DMS 273 (cell line): ENCODE measurements around the gene BRD4.
A peak's percentile ranks its signal among the peaks of the same experiment; 100 is the strongest.

ENCODE experiments used
- DNase-seq: peaks from one replicate; lab custom pipeline; 2025; ENCODE audit not compliant: unreplicated experiment; lab: John Stamatoyannopoulos, UW

Gene BRD4

DNA sequence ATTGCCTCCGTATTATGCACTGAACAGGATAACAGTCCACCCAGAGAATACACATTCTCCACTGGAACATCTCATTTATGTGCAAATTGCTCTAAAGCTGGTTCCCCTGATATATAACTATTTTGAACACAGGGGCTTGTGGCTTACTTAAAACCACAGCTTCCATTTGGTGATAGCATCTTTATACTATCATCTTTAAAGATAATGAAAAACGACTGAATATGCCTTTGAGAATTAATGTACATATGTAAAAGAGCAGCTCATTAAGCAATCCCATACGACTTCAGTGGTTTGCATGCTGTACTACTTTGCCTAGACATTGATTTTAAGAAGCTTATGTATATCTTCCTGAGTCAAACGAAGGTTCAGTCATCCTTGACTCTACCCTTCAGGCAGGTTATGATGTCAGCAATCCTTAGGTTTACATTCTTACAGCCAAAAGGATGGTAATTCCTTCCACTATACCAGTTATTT is 40.8 kb downstream of the BRD4 start:
- DNase-seq = no peak

DNA sequence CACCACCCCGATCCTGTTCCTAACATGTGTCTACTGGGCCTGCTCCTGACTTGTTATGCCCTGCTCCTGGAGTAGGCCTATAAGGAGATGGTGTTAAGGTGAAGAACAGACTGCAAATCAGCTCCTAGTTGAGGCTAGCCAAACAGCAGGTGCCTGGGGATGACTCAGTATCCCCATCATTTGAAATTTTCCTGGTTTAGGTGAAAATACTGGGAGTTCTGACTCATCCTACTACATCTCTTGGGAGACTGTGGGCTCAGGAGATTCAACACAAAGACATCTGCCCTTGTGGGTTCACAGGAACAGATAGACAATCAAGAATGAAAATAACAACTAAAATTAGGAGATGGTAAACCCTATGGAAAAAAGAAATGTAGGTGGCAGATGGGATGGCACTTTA is 41.2 kb downstream of the BRD4 start:
- no peak for DNase-seq

DNA sequence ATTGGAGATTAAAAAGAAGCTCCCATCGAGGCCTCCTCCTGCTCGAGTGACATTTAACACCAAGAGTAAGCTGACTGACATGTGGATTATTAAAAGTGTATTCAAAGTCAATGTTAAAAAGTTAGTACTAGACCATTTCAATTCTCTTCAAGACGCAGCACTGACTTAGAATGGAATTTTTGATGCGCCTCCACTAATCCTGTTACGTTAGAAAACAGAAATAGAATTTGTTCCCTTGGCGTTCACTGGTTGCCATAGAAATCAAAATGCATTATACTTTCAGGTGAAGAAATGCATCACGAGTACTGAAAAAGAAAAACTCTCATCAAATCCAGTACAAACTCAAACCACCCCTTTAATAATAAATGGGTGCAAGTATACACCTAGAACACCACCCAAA is 42.2 kb downstream of the BRD4 start:
- DNase-seq = no peak

DNA sequence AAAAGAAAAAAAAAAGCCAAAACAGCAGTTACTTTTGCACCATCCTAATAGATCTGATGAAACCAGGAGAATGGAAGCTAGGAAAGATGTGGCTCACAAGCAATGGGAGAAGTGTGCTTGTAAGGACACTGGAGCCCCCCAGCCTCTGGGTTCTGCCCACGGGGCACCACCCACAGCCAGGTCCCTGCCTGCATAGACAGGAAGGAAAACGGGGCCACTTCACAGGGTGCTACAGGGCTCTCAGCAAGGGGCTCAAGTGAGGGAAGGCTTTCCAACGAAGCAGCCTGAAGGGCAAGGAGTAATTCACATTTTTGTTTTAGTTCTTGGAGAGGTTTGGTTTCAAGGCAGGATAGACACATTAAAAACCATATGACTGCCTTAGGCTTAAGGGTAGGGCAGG is 42.7 kb downstream of the BRD4 start:
- DNase-seq = no peak

DNA sequence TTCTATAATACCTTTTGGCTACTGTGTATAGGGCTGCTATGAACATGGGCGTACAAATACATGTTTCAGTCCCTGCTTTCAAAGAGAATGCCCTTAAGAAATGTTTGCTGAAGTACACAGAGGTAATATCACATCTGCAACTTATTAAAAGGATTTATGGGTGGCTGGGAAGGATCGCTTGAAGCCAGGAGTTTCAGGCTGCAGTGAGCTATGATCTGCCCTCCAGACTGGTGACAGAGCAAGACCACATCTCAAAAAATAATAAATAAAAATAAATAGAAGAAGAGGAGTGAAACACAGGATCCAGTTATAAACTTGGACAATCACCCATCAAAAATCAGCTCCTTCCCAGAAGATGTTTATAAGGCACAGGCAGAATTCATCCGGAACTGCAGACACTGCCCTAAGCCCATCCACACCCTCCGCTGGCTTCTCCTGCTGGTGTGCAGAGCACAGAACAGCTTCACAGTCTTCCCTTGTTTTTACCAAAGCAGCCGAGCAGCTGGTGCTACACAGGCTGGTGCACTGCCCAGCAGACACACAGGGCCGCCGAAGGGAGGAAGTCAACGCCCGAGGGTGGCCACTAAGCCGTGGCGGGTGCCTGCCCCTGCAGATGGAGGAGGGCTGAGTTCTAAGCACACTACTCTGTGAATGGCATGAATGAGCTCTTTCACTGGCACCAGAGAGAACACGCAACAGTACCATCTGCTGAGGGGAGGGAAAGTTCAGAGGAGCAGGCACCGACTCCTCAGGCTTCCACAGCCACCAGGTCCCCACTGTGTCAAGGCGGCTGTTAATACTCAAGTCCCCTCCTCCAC is 44.0 kb downstream of the BRD4 start:
- DNase-seq = peak; percentile 96

DNA sequence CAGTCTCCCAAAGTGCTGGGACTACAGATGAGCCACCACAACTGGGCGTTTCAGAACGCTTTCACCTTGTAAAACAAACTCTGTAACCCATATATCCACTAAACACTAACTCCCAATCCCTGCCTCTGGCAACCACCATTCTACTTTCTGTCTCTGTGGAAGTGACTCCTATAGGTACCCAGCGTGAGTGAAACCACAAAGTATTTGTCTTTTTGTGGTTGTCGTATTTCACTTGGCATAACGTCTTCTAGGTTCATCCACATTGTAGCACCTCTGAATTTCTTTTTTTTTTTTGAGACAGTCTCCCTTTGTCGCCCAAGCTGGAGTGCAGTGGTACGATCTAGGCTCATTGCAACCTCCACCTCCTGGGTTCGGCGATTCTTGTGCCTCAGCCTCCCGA is 44.8 kb downstream of the BRD4 start:
- DNase-seq = no peak

DNA sequence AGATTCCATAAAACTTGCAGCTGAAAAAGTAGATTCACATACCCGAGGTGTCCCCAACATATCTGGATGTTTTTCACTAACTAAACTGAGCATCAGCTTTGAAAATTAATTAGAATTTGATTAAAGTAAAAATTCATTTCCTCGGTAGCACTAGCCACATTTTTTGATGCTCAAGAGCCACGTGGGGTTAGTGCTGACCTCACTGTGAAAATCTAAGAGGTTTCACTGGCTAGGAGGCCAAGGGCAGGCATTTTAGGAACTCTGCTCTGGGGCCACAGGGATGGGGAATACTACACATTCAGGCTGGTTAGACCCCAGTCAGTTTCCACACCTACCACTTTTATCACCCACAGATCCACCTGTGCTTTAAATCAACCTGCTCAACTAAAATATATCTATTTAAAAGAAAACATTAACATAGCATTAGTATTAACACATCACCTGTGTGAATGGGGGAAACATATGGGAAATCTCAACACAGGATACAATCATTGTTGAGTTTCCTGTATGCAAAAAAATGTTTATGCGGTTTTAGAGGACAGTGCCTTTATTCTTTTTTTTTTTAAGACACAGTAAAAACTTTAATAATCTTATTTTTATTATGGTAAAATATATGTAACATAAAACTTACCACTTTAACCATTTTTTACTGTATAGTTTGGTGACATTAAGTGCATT is 45.5 kb downstream of the BRD4 start:
- no peak for DNase-seq

DNA sequence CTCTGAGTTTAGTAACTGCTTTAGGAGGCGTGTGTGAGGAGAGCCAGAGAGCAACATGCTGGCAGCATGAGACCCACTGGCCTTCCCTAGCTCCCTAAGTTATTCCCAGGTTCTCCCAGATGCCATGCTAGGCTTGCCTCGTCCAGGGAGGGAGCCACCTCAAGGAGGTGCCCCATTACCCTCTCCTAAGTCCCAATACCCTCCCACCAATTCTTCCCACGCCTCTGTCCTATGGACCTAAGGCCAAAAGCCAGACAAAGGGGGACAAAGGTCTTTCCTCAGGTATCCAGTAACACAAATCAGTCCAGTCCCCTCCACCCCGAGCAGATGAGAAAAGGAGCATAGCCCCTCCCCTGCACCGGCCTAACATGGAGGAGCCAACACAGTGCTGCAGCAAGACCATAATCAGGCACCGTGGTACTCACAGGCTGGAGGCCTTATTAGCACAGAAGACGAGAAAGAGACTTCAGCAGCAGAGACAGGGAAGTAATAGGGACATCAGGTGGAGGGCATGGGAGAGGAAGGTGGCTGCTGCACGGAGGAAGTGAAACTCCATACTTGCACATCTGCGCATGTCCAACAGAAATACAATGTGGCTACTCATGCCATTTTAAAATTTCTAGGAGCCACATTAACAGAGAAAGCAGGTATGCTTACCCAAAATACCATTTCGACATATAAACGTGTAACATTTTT is 46.3 kb downstream of the BRD4 start:
- DNase-seq = no peak

DNA sequence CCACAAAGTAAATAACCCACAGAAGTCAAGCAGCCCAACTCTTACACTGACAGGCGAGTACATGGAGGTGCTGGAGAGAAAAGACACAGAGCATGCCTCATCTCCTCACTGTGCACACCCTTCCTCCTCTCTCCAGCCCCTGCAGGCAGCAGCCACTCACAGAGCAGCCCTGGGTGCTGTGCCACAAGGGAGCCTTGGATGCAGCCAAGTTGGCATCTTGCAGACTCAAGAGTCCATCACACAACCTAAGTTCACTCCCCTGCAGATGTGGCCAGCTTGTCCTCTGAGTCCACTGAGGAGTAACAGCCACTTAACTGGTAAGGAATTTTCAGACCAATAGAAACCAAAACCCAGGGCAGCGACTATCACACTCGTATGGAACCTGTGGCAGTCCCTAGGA is 47.4 kb downstream of the BRD4 start:
- DNase-seq = no peak

DNA sequence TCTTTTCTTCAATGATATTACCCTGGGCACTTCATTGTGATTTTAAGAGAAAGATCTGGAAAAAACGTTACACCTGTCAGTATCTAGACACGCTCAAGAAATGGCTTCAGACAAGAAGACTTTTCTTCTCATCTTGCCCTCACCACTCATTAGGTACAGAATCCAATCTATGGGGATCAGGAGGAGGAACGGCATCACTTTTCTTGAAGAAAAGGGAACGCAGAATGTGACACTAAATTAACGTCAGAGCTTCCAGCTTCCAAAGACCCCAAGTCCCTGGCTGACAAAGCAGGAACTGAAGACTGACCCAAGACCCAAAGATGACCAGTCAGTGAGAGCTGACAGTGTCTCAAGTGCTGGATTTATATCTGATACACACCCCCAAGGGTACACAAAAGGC is 48.2 kb downstream of the BRD4 start:
- DNase-seq = no peak

DNA sequence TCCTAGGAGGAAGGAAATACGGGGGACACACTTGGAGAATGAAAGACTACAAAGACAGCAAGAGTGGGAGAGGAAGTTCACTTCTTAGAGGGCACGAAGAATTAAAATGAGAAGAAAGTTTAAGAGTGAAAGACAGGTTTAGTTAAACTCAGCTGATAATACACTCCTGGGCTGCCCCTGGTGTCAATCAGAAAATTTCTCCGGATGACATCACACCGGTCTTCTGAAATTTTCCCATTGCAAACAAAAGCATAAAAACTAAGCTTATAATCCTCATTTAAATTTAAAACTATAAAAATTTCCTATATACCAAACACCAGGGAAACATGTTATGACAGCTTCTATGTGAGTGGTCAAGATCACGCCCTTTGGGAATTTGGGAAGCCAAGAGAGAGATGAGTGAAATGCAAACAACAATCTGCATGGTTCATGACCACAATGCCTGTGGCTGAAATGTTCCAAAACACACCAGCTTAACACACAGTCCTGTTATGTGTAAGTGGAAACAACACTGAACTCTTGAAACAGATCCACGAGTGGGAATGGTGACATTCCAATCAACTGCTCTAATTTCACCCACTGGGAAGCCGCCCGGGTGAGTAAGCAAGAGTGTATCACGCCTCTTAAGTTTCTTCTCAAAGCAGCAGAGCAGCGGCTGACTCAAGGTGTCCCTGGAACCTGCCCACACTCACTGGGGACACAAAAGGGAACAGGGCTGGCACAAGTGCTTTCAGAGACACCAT is 49.0 kb downstream of the BRD4 start:
- DNase-seq = no peak

DNA sequence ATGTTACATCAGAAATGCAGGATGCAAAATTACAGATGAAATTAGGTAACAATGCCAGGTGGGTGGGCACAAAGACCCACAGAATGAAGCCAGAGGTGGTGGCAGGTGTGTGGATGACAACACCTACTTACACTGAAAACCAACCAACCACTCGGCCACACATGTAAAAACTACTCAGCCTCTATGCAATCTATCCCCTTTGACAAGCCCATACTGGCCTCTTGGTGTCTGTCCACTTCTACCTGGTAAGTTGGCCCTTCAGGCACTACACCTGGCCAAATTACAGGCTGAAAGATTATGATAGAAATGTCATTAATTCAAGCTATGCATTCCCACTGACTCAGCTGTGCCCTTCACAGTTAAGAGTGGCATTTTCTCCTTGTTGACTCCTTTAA is 50.0 kb downstream of the BRD4 start:
- no peak for DNase-seq

DNA sequence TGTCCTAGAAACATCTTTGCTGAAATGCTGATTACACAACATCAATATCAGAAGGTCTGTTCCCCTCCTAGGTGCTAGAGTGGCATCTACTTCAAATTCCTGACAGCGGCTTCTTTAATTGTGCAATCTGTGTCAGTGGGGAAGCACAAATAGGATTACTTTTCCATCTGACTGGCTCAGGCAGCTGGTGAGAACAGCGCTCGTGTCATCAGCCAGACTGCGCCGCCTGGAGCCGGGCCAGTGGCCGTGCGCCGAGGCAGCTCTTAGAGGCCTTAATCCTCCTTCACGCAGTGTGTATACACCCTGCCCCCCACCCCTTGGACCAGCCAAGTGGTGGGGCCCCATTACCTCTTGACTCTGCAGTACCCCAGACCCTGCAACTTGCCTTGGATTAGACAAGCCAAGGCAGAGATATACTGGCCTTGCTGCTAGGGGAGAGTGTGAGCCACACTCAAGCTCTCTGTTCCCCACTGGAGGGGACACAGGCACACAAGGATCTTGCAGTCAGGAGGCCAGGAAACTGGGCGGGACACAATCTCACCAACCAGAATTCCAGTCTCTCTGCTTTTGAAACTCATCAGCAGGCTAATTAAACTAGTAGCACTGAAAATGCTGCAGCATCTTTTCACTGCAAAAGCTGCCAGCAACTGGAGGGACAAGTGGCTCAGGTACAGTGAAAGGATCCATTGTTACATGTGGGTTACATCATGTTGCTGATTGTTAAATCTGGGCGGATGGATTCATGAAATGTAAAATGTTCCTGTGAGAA is 51.2 kb downstream of the BRD4 start:
- peak; percentile 95 for DNase-seq

DNA sequence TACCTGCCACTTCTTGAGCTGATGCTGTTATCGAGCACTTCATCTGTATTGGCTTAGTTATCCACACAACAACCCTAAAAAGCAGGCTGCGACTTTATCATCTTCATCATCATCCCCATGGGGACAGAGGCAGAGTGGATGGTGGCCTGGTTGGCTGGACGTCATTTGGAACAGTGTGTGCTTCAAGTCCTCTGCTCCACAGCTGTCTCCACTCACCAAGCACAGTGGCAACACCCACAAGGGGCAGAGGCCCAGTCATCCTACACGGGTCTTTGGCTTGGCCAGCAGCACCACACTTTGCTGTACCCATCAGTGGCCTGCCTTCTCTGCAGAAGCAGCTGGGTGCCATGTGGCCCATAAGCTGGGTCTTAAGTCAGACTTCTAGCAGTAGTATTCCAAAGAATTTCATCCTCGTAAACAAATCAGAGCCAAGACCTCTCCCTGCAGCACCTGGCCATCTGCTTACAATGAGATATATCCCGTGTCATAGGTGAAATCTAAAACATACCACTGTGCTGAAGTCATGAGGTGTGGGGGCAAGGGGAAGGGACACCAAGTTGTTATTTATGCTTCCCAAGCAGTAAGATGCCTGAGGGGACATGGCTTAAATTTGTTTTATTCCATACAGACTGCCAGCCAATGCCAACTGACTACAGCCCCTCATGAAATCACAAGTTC is 52.2 kb downstream of the BRD4 start:
- DNase-seq = no peak

DNA sequence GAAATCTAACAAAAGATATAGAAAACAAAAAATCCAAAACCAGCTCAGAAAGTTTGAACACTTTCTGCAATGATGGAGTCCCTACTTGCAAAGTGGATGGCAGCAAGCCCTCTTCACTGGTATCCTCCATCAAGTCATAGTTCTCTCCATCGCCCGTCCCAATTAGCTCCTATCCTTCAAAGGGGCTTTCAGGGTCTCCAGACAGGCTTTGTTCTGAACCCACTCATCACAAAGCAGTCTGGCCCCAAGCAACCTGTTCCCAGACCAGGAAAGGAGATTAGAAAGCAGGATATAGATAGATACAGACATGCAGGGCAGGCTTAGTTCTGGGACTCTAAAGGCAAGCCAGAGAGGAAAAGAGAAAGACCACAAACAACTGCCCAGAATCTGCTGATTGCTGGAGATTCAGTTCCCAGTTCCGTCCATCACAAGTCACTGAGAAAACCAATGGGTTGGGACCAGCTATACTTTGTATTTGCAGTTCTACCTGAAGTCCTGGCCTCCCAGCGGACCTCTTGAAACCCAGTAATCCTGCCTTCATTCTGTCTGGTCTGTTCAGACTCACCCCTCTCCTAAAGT is 52.9 kb downstream of the BRD4 start:
- DNase-seq = no peak

DNA sequence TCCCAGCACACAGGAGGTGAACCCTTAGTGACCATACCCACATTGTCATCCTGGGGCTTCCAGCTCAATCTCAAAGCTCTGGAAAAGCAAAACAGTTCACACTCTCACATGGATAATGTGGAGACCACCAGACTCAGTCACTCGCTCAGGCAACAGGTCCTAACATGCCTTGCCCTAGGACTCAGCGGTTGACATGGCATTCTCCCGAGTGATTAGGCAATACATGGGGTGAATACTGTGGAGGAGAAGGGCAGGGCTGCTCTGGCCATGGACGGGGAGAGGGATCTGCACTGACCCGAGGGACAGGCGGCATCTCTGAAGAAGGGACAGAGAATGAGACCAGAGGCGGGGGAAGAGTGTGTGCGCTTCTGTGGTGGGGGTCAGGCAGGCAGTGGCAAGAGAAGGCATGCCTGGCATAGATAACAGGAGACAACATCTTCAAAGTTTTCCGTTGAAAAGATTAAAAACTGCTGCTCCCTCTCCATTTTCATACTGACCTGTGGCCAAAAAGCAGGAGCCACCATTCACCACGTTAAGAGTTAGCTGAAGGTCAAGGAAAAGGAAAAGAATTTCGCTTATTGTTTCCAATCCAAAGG is 55.6 kb downstream of the BRD4 start:
- peak; percentile 54 for DNase-seq

DNA sequence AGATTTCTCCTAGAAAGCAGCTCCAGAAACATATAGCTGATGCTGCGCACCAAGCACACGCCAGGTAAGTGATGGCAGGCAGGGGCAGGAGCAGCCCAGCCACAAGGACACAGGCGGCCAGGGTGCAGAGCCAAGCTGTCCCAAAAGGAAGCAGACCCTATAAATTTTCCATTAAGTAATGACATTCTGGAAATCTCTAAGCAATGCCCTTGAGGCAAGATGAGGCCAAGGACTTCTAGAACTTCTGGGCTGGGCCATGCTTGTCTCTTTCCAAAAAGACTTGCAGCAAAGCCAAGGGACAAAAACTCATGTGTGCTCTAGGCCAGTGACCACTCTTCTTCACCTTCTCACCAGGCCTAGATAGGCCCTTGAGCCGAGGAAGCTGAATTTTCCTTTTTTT is 57.9 kb downstream of the BRD4 start:
- no peak for DNase-seq

DNA sequence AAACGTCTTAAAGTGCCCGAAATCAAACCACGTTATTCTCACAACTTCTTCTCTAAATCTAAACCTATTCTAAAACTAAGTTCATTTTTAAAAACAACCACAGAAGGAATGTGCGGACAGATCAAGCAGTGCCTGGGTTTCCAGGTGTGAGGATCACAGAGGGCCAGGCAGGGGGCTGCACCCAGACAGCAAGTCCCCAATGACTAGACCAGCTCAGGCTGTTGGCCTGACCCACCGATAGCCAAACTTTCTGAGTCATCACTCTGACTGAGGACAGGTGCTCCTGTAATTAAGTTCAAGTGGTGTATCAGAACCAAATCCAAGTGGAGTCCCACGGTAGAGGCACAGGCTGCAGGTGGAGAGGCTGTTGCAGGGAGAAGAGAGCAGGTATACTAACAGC is 62.5 kb downstream of the BRD4 start:
- DNase-seq = no peak

DNA sequence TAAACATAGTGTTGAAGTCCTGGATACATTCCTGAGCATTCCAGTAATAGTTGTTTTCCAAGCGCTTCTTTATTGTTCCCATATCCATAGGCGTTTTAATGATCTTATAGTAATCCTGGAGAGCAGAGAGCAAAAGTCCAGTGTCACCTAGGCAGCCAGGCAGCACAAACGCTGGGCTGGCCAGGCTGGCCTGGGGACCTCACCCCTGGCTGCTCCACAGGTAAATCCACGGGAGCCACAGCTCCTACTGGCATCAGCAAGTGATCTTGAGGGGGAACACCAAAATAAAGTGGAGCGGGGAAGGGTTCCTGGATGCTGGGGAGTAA is 63.4 kb downstream of the BRD4 start:
- no peak for DNase-seq
